Measurements from ENCODE around the gene C9orf72.
A peak's percentile ranks its signal among the peaks of the same experiment; 100 is the strongest.

Gene C9orf72

GRCh38 chr9:27573634-27574590 lies 631 bp upstream of the C9orf72 start:
- peak; percentile 98 for DNase-seq

- peak; percentile 32 for DNase-seq
Measured at GRCh38 chr9:27572566-27572917, 739 bp downstream of the C9orf72 start.

GRCh38 chr9:27572061-27572460 lies 1.2 kb downstream of the C9orf72 start:
- no peak for DNase-seq

- no peak for DNase-seq
Measured at GRCh38 chr9:27571011-27571410, 2.3 kb downstream of the C9orf72 start.

- no peak for DNase-seq
Measured at GRCh38 chr9:27569406-27569805, 3.9 kb downstream of the C9orf72 start.

- DNase-seq, result no peak
Measured at GRCh38 chr9:27566118-27566517, 7.2 kb downstream of the C9orf72 start.

GRCh38 chr9:27565696-27566095 lies 7.6 kb downstream of the C9orf72 start:
- DNase-seq, result no peak

GRCh38 chr9:27564670-27565069 lies 8.6 kb downstream of the C9orf72 start:
- no peak for DNase-seq

- no peak for DNase-seq
Measured at GRCh38 chr9:27563738-27564430, 9.4 kb downstream of the C9orf72 start.

- DNase-seq, result no peak
Measured at GRCh38 chr9:27561685-27562084, 11.6 kb downstream of the C9orf72 start.

- DNase-seq, result no peak
Measured at GRCh38 chr9:27560457-27560856, 12.8 kb downstream of the C9orf72 start.

GRCh38 chr9:27558307-27558706 lies 15.0 kb downstream of the C9orf72 start:
- no peak for DNase-seq

- DNase-seq, result no peak
Measured at GRCh38 chr9:27556470-27556869, 16.8 kb downstream of the C9orf72 start.

- DNase-seq, result no peak
Measured at GRCh38 chr9:27554712-27555111, 18.6 kb downstream of the C9orf72 start.

GRCh38 chr9:27549196-27549755 lies 24.0 kb downstream of the C9orf72 start:
- DNase-seq, result no peak

GRCh38 chr9:27548055-27548741 lies 25.1 kb downstream of the C9orf72 start:
- DNase-seq, result no peak

- no peak for DNase-seq
Measured at GRCh38 chr9:27545471-27545870, 27.8 kb downstream of the C9orf72 start.

GRCh38 chr9:27542508-27542907 lies 30.8 kb downstream of the C9orf72 start:
- no peak for DNase-seq

- no peak for DNase-seq
Measured at GRCh38 chr9:27541740-27542139, 31.5 kb downstream of the C9orf72 start.

GRCh38 chr9:27540502-27540901 lies 32.8 kb downstream of the C9orf72 start:
- DNase-seq, result no peak

GRCh38 chr9:27539479-27540441 lies 33.5 kb downstream of the C9orf72 start:
- no peak for DNase-seq

- no peak for DNase-seq
Measured at GRCh38 chr9:27538647-27539046, 34.6 kb downstream of the C9orf72 start.

Data from NCI-H774 (cell line).